GM21390 (cell line): ENCODE measurements around the gene ABHD15.

Source experiments
- ATAC-seq: cut with Tn5 transposase; IDR thresholded peaks from one replicate; pipeline ENCODE4 v1.9.1; 2021; ENCODE audit not compliant: unreplicated experiment

The ABHD15 gene

GRCh38 chr17:29566473-29567303, at the start of gene ABHD15:
Gene ABHD15, minus strand, starts transcription at chr17:29567037. Its CDS starts 71 bp downstream, at chr17:29566966.
- ATAC-seq = no peak

GRCh38 chr17:29615492-29616299, 48.9 kb upstream of the ABHD15 start:
- ATAC-seq = peak; percentile 58

- ATAC-seq = no peak
Observed at GRCh38 chr17:29615048-29615385, 48.2 kb upstream of the ABHD15 start.

- no peak for ATAC-seq
Observed at GRCh38 chr17:29614349-29615047, 47.7 kb upstream of the ABHD15 start.

GRCh38 chr17:29613856-29614255, 47.0 kb upstream of the ABHD15 start:
- ATAC-seq = no peak

GRCh38 chr17:29613352-29613837, 46.6 kb upstream of the ABHD15 start:
- no peak for ATAC-seq

- no peak for ATAC-seq
Observed at GRCh38 chr17:29612404-29613280, 45.8 kb upstream of the ABHD15 start.

GRCh38 chr17:29612094-29612403, 45.2 kb upstream of the ABHD15 start:
- ATAC-seq = no peak

- no peak for ATAC-seq
Observed at GRCh38 chr17:29611351-29612093, 44.7 kb upstream of the ABHD15 start.

GRCh38 chr17:29610395-29610794, 43.6 kb upstream of the ABHD15 start:
- ATAC-seq = no peak

GRCh38 chr17:29608986-29609385, 42.1 kb upstream of the ABHD15 start:
- no peak for ATAC-seq

GRCh38 chr17:29607557-29608195, 40.8 kb upstream of the ABHD15 start:
- ATAC-seq = no peak

GRCh38 chr17:29603109-29603674, 36.4 kb upstream of the ABHD15 start:
- ATAC-seq = no peak

GRCh38 chr17:29597361-29598172, 30.7 kb upstream of the ABHD15 start:
- no peak for ATAC-seq

- no peak for ATAC-seq
Observed at GRCh38 chr17:29596811-29597210, 30.0 kb upstream of the ABHD15 start.

GRCh38 chr17:29595943-29596774, 29.3 kb upstream of the ABHD15 start:
- no peak for ATAC-seq
